K562 (cell line): ENCODE measurements around the gene TRIOBP. TPM values are rescaled to one million over a fixed set of nuclear protein-coding genes. Genes with fewer than 3 reads are reported as not detected.

Experiments used
- ATAC-seq: fragments of 200-7000 bp; cut with Tn5 transposase; 3 replicates; pipeline ENCODE4 v1.9.1; 2020; ENCODE audit warnings: moderate library complexity
- BruUV-seq: library from RNA; stranded (reverse); fragments of 400-500 nt; replicated peaks from 2 replicates; lab custom pipeline; 2021; lab: Mats Ljungman, UMichigan
- CTCF ChIA-PET: fragments of 300-600 bp; formaldehyde crosslinking; extraction: SDS; loops from one replicate; lab custom pipeline; 2021; ENCODE audit warnings: low intra/inter-chr PET ratio; lab: Yijun Ruan, JAX
- POLR2A ChIA-PET: fragments of 300-600, 350-650 bp; sonication (Branson Sonifier 250); formaldehyde crosslinking; extraction: SDS; loops from one replicate; lab custom pipeline; 2021; ENCODE audit warnings: antibody characterized with exemption, inconsistent platforms; lab: Yijun Ruan, JAX
- DNase-seq, 4 experiments: peaks; one replicate each; pipeline versions ENCODE4 v3.0.0 to v3.0.0-alpha.2; 2011 to 2018; ENCODE audit warnings: low spot score in 3 of 4, mixed read lengths in 3 of 4; ENCODE audit errors: extremely low read depth in 1 of 4
- FAIRE-seq: peaks from 2 replicates; lab custom pipeline; 2011; peaks lifted over from hg19 to GRCh38; lab: Jason Lieb, UNC
- H2AFZ ChIP-seq: 2 replicates; pipeline ENCODE4 v1.6.0; 2011; ENCODE audit warnings: low read depth, low read length, control low read depth, inconsistent platforms
- H3K27ac ChIP-seq: fragments of 200-600 bp; 3 replicates; pipeline ENCODE4 v1.8.0; 2011; ENCODE audit warnings: low read depth, mild to moderate bottlenecking, control low read depth, inconsistent platforms, low read length, moderate library complexity, mixed read lengths; ENCODE audit errors: extremely low read depth
- H3K27me3 ChIP-seq, 2 experiments: fragments of 300-600 bp in 1 of 2; 2 replicates in 1 of 2; 3 replicates in 1 of 2; pipeline versions ENCODE4 v1.6.0 to v1.8.0; 2011; ENCODE audit warnings: inconsistent platforms in 2 of 2, low read length in 2 of 2, mild to moderate bottlenecking in 1 of 2, mixed read lengths in 1 of 2, moderate library complexity in 1 of 2; ENCODE audit not compliant: control insufficient read depth in 2 of 2, insufficient read depth in 2 of 2
- H3K36me3 ChIP-seq: fragments of 300-600 bp; 3 replicates; pipeline ENCODE4 v1.8.0; 2011; ENCODE audit warnings: mild to moderate bottlenecking, low read length, inconsistent platforms; ENCODE audit not compliant: control insufficient read depth, insufficient read depth
- H3K4me1 ChIP-seq, 2 experiments: fragments of 200-600 bp in 1 of 2; replicated peaks in 1 of 2; 2 replicates in 1 of 2; 3 replicates in 1 of 2; pipeline versions ENCODE4 v1.5.1 to v1.8.0; 2011; ENCODE audit warnings: inconsistent platforms in 2 of 2, low read length in 2 of 2, mild to moderate bottlenecking in 1 of 2, mixed read lengths in 1 of 2, moderate library complexity in 1 of 2; ENCODE audit not compliant: control insufficient read depth in 2 of 2, insufficient read depth in 2 of 2
- H3K4me2 ChIP-seq: 2 replicates; pipeline ENCODE4 v1.6.1; 2011; ENCODE audit warnings: low read length, control low read depth, inconsistent platforms, mixed read lengths; ENCODE audit not compliant: insufficient read depth
- H3K4me3 ChIP-seq: fragments of 200-600 bp; sonication (generic), shearing (Covaris generic); 2 replicates; pipeline ENCODE4 v1.5.1; 2016; ENCODE audit warnings: control low read depth, inconsistent platforms
- H3K79me2 ChIP-seq: fragments of 200-600 bp; 3 replicates; pipeline ENCODE4 v1.8.0; 2011; ENCODE audit warnings: low read length, inconsistent platforms; ENCODE audit not compliant: control insufficient read depth, insufficient read depth
- H3K9ac ChIP-seq, 2 experiments: 2 replicates each; pipeline versions ENCODE4 v1.6.0 to v1.6.1; 2011; ENCODE audit warnings: low read depth in 2 of 2, low read length in 2 of 2, control low read depth in 1 of 2, inconsistent platforms in 1 of 2, mild to moderate bottlenecking in 1 of 2, mixed read lengths in 1 of 2; ENCODE audit not compliant: insufficient read depth in 1 of 2
- H3K9me1 ChIP-seq: one replicate; pipeline ENCODE4 v1.6.0; 2011; ENCODE audit warnings: inconsistent platforms, mild to moderate bottlenecking, low read length, moderate library complexity; ENCODE audit not compliant: control insufficient read depth, insufficient read depth
- H3K9me3 ChIP-seq: replicated peaks from 2 replicates; pipeline ENCODE4 v1.5.1; 2011; ENCODE audit warnings: low read depth, low read length, inconsistent platforms; ENCODE audit not compliant: control insufficient read depth, insufficient read depth
- H4K20me1 ChIP-seq: replicated peaks from 2 replicates; pipeline ENCODE4 v1.6.1; 2011; ENCODE audit warnings: low read length, inconsistent platforms, mixed read lengths; ENCODE audit not compliant: control insufficient read depth, insufficient read depth
- CBFB ChIP-seq: sonication (generic); formaldehyde crosslinking; IDR thresholded peaks from 2 replicates; pipeline ENCODE4 v1.4.0; 2020; ENCODE audit warnings: mild to moderate bottlenecking, missing genetic modification reagents
- COPS2 ChIP-seq: fragments of 450-650 bp; conservative IDR thresholded peaks from 2 replicates; pipeline ENCODE4 v1.6.1; 2016; ENCODE audit warnings: mild to moderate bottlenecking, moderate library complexity
- CTCFL ChIP-seq: IDR thresholded peaks from 2 replicates; pipeline ENCODE4 v1.6.1; 2011; ENCODE audit warnings: borderline replicate concordance, low read depth, mild to moderate bottlenecking, moderate library complexity, low read length; ENCODE audit not compliant: insufficient read depth, poor library complexity, severe bottlenecking
- ETV1 ChIP-seq: fragments of 450-650 bp; conservative IDR thresholded peaks from 2 replicates; pipeline ENCODE4 v1.6.1; 2016; ENCODE audit warnings: missing genetic modification characterization, control low read depth, low read depth, missing compliant biosample characterization
- HNRNPH1 ChIP-seq: fragments of 200-400 bp; formaldehyde crosslinking; optimal IDR thresholded peaks from 2 replicates; pipeline ENCODE3; 2017; ENCODE audit warnings: low read depth, mild to moderate bottlenecking, low read length, moderate library complexity
- NCOR1 ChIP-seq: fragments of 450-650 bp; IDR thresholded peaks from 2 replicates; pipeline ENCODE4 v1.6.1; 2016; ENCODE audit warnings: mild to moderate bottlenecking, moderate library complexity
- RBM15 ChIP-seq: fragments of 200-400 bp; formaldehyde crosslinking; IDR thresholded peaks from 2 replicates; pipeline ENCODE4 v1.6.1; 2018; ENCODE audit warnings: mild to moderate bottlenecking, low read length, moderate library complexity; ENCODE audit not compliant: insufficient read depth
- RNF2 ChIP-seq: sonication (generic); IDR thresholded peaks from 2 replicates; pipeline ENCODE4 v1.6.1; 2016
- TAL1 ChIP-seq: fragments of 450-650 bp; IDR thresholded peaks from 2 replicates; pipeline ENCODE4 v1.6.1; 2016; ENCODE audit warnings: mild to moderate bottlenecking
- TCF7L2 ChIP-seq: fragments of 150-350 bp; IDR thresholded peaks from 2 replicates; pipeline ENCODE4 v1.6.1; 2016; ENCODE audit warnings: low read depth, mild to moderate bottlenecking, low read length, moderate library complexity
- ZNF280A ChIP-seq: fragments of 450-650 bp; IDR thresholded peaks from 2 replicates; pipeline ENCODE4 v1.6.1; 2018; ENCODE audit warnings: mild to moderate bottlenecking, low read depth; ENCODE audit not compliant: partially characterized antibody
- ZNF785 ChIP-seq: fragments of 250-450 bp; sonication (Bioruptor Pico); IDR thresholded peaks from 2 replicates; pipeline ENCODE4 v1.4.0; 2020; ENCODE audit warnings: mild to moderate bottlenecking
- WGBS: fragments of 100-300 bp; shearing (Covaris generic); methylation state at CpG from one replicate; pipeline ENCODE4 v1.1.6; 2016; ENCODE audit warnings: low coverage, mixed read lengths; ENCODE audit not compliant: insufficient coverage; ENCODE audit errors: missing lambda C conversion rate; 5-methylcytosine and 5-hydroxymethylcytosine counted together
- in situ Hi-C: fragments of 300-500 bp; cut with MboI; formaldehyde crosslinking; loops from 4 replicates; pipeline ENCODE4 v1.15.0; 2018; ENCODE audit warnings: inconsistent platforms, mixed read lengths
- intact Hi-C: fragments of 100-400 bp; cut with micrococcal nuclease; formaldehyde crosslinking; loops from 2 replicates; pipeline ENCODE4 v1.14.2; 2022
- polyA plus RNA-seq, 8 experiments: library from polyadenylated mRNA; depleted of rRNA in 4 of 8; stranded (reverse) in 5 of 8; unstranded in 3 of 8; fragments of >200 nt; fragmentation: Nextera tagmentation in 2 of 8; fragmentation: Illumina TruSeq in 1 of 8; extraction: Ambion mirVana in 2 of 8; extraction: Trizol in 1 of 8; gene quantifications; 2 replicates each; pipeline versions ENCODE4 v1.2.1 to v1.2.3, GENCODE V29; 2011 to 2014; ENCODE audit warnings: inconsistent platforms in 1 of 8, missing spikeins in 1 of 8
- total RNA-seq, 7 experiments: library from RNA; depleted of rRNA in 6 of 7; stranded (reverse); fragments of >200 nt in 6 of 7; fragmentation: Illumina TruSeq in 2 of 7; extraction: Trizol in 2 of 7; gene quantifications; 2 replicates each; pipeline versions ENCODE4 v1.2.1 to v1.2.3, GENCODE V29; 2011 to 2021; ENCODE audit warnings: low replicate concordance in 1 of 7

Gene TRIOBP
- total and polyA plus RNA-seq, 9 of the 15 experiments (the other 6 are each of a cell fraction or from before 2014, with no cell fraction given) = 0.24 to 13.8 (median 5.5) TPM

DNA sequence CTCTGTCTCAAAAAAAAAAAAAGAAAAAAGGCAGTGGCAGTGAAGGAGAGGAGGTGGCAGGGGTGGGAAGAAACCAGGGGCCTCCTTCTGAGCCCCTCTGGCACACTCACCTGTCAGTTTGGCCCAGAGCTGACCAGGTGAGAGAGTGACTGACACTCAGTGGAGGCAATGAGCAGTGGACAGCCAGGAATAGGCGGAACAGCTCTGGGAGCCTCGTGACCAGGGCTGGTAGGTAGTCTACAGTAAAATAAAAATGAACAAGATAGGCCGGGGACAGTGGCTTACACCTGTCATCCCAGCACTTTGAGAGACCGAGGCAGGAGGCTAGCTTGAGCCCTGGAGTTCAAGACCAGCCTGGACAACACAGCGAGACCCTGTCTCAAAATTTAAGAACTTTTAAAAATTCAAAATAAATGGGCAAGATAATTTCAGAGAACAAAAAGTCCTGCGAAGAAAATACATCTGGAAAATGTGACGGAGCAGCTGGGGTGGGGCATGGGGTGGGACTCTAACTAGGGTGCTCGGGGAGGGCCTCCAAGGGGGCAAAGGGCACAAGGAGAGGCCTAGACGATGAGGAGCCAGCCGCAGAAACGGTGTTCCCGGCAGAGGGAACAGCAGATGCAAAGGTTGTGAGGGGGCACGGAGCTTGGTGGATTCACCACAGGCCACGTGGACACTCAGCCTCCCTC is 42.1 kb upstream of the TRIOBP start:
- CTCF ChIA-PET = no interaction called here
- no peak overlapping the region; a peak in 1 of 4 replicates for H3K9ac ChIP-seq
- no peaks in the 10 kb centered on the region for H3K27me3 ChIP-seq
- FAIRE-seq = no peak
- WGBS = 83% methylated on average over 5 of the region's 14 CpGs
- TF ChIP-seq CTCFL (no peak), ZNF785 (CRISPR knock-in tag) (no peak), TAL1 (no peak), CBFB (CRISPR knock-in tag) (no peak), RBM15 (no peak), HNRNPH1 (no peak), ETV1 (tag) (no peak), TCF7L2 (no peak), COPS2 (no peak), RNF2 (no peak), ZNF280A (no peak), NCOR1 (no peak)
- TF ChIP-seq, all 486 proteins: peak for 0
- ATAC-seq (no peak), DNase-seq (no peak)
- in situ Hi-C loops (no loop called here), intact Hi-C loops (no loop called here)
- no peaks in the 10 kb centered on the region for H4K20me1 ChIP-seq
- no peak overlapping the region for H2AFZ ChIP-seq
- no peak overlapping the region for H3K4me3 ChIP-seq
- peaks cover 2 to 11% of the 10 kb centered on the region in 2 experiments; a peak in 4 of 5 replicates for H3K4me1 ChIP-seq
- H3K9me1 ChIP-seq = no peaks in the 10 kb centered on the region
- H3K79me2 ChIP-seq = peaks cover 12% of the 10 kb centered on the region
- H3K27ac ChIP-seq = no peak overlapping the region
- H3K36me3 ChIP-seq = peaks cover 27% of the 10 kb centered on the region; the same call in 2 of the 3 replicates
- no TSS peak for BruUV-seq
- POLR2A ChIA-PET = interaction anchor here (0.9 kb wide), 1 partner anchor 18 kb away, joined by 3 read pairs; no protein-coding TSS in a partner anchor
- H3K4me2 ChIP-seq = no peak overlapping the region
- no peaks in the 10 kb centered on the region for H3K9me3 ChIP-seq
